ENCODE measurements around the gene PCDH9.

DNA sequence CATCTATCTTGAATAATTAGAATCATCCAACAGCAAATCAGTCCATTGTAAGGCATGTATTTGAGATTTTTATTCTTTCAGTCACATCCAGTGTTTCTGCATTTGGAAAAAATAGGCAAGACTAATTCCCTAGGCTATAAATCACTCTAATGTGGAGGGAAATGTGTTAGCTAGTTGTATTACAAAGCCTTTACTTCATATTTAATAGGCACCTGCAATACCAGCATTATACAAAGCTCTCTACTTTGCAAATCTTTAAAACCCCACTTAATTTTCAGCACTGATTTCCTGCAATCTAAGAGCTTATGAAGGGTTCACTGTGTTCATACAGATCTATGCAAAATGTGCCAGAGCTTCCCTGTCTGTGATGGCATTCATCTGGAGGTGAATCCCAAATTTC lies 12.3 kb downstream of the PCDH9 start:
- TF ChIP-seq, protein P1, sequence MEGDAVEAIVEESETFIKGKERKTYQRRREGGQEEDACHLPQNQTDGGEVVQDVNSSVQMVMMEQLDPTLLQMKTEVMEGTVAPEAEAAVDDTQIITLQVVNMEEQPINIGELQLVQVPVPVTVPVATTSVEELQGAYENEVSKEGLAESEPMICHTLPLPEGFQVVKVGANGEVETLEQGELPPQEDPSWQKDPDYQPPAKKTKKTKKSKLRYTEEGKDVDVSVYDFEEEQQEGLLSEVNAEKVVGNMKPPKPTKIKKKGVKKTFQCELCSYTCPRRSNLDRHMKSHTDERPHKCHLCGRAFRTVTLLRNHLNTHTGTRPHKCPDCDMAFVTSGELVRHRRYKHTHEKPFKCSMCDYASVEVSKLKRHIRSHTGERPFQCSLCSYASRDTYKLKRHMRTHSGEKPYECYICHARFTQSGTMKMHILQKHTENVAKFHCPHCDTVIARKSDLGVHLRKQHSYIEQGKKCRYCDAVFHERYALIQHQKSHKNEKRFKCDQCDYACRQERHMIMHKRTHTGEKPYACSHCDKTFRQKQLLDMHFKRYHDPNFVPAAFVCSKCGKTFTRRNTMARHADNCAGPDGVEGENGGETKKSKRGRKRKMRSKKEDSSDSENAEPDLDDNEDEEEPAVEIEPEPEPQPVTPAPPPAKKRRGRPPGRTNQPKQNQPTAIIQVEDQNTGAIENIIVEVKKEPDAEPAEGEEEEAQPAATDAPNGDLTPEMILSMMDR (IDR thresholded peaks at IDR 0.05; ENCODE audit: low read depth, low read length), result no peak
- no peak for TF ChIP-seq EZH2phosphoT487 (IDR thresholded peaks at IDR 0.05; ENCODE audit: low read depth)

Data from OCI-LY3 (cell line).